ENCODE results near the gene CCDC201.
"Not testable (repeated sequence)": the region's sequence is repeated elsewhere in the genome, so short reads cannot be mapped to it uniquely, and the experiment has no call there.

Gene CCDC201

GRCh38 chr7:45873355-45873754, 473 bp upstream of the CCDC201 start:
- TF ChIP-seq SUZ12 (IDR thresholded peaks at IDR 0.05; ENCODE audit: extremely low read depth, insufficient read depth, insufficient read length) (no peak), ZNF274 (IDR thresholded peaks at IDR 0.05; ENCODE audit: low read depth, low read length) (no peak), YY1 (IDR thresholded peaks at IDR 0.05; ENCODE audit: insufficient read depth, insufficient read length) (no peak)
- peaks cover 27% of the 10 kb centered on the region for H3K9me3 ChIP-seq (ENCODE audit: insufficient read depth, low read length)
- no peak overlapping the region for H3K4me3 ChIP-seq (ENCODE audit: insufficient read length, low read depth)
- H3K9ac ChIP-seq (ENCODE audit: insufficient read length, low read depth) = no peak overlapping the region
- no peak for DNase-seq (ENCODE audit: low read depth, low spot score)
- no peaks in the 10 kb centered on the region for H3K36me3 ChIP-seq (ENCODE audit: insufficient read depth, insufficient read length, low read length)
- no peaks in the 10 kb centered on the region for H3K27me3 ChIP-seq (ENCODE audit: insufficient read depth, insufficient read length)
- H3K4me1 ChIP-seq (ENCODE audit: insufficient read depth, insufficient read length) = no peaks in the 10 kb centered on the region

GRCh38 chr7:45872116-45873034, 507 bp downstream of the CCDC201 start:
- no peaks in the 10 kb centered on the region for H3K4me1 ChIP-seq (ENCODE audit: insufficient read depth, insufficient read length)
- H3K4me3 ChIP-seq (ENCODE audit: insufficient read length, low read depth) = no peak overlapping the region
- H3K9ac ChIP-seq (ENCODE audit: insufficient read length, low read depth) = no peak overlapping the region
- H3K9me3 ChIP-seq (ENCODE audit: insufficient read depth, low read length) = peaks cover 17% of the 10 kb centered on the region
- DNase-seq (ENCODE audit: low read depth, low spot score) = peak; percentile 32
- H3K27me3 ChIP-seq (ENCODE audit: insufficient read depth, insufficient read length) = no peaks in the 10 kb centered on the region
- H3K36me3 ChIP-seq (ENCODE audit: insufficient read depth, insufficient read length, low read length) = no peaks in the 10 kb centered on the region
- TF ChIP-seq ZNF274 (IDR thresholded peaks at IDR 0.05; ENCODE audit: low read depth, low read length) (no peak), SUZ12 (IDR thresholded peaks at IDR 0.05; ENCODE audit: extremely low read depth, insufficient read depth, insufficient read length) (no peak), YY1 (IDR thresholded peaks at IDR 0.05; ENCODE audit: insufficient read depth, insufficient read length) (no peak)

DNA sequence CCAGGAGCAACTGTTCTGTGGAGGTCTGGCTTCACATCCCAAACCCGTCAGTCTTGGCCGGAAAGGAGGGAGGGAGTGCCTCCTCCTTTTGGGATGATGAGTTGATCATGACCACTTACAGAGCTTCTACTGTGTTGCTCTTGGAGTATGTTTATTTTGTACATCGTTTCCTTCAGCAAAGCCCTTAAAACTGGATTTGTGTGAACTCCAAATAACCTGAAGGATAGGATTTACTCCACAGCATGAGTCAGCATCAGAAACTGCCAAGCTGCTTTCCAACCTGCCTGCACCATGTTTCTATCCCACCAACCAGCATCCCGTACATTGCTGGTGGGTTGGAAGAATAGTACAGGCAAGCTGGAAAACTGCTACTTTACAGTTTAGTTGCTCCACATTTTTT, 3.5 kb downstream of the CCDC201 start:
- no peak for DNase-seq (ENCODE audit: low read depth, low spot score)
- no peaks in the 10 kb centered on the region for H3K27me3 ChIP-seq (ENCODE audit: insufficient read depth, insufficient read length)
- H3K9ac ChIP-seq (ENCODE audit: insufficient read length, low read depth) = no peak overlapping the region
- no peaks in the 10 kb centered on the region for H3K36me3 ChIP-seq (ENCODE audit: insufficient read depth, insufficient read length, low read length)
- H3K4me3 ChIP-seq (ENCODE audit: insufficient read length, low read depth) = no peak overlapping the region
- no peaks in the 10 kb centered on the region for H3K9me3 ChIP-seq (ENCODE audit: insufficient read depth, low read length)
- H3K4me1 ChIP-seq (ENCODE audit: insufficient read depth, insufficient read length) = peaks cover 4% of the 10 kb centered on the region
- TF ChIP-seq SUZ12 (IDR thresholded peaks at IDR 0.05; ENCODE audit: extremely low read depth, insufficient read depth, insufficient read length) (no peak), YY1 (IDR thresholded peaks at IDR 0.05; ENCODE audit: insufficient read depth, insufficient read length) (no peak), ZNF274 (IDR thresholded peaks at IDR 0.05; ENCODE audit: low read depth, low read length) (no peak)

- Histone ChIP-seq H3K36me3 (ENCODE audit: insufficient read depth, insufficient read length, low read length) (no peaks in the 10 kb centered on the region), H3K27me3 (ENCODE audit: insufficient read depth, insufficient read length) (no peaks in the 10 kb centered on the region), H3K4me1 (ENCODE audit: insufficient read depth, insufficient read length) (peaks cover 4% of the 10 kb centered on the region), H3K4me3 (ENCODE audit: insufficient read length, low read depth) (no peak overlapping the region), H3K9me3 (ENCODE audit: insufficient read depth, low read length) (no peaks in the 10 kb centered on the region), H3K9ac (ENCODE audit: insufficient read length, low read depth) (no peak overlapping the region)
- TF ChIP-seq SUZ12 (IDR thresholded peaks at IDR 0.05; ENCODE audit: extremely low read depth, insufficient read depth, insufficient read length) (no peak), YY1 (IDR thresholded peaks at IDR 0.05; ENCODE audit: insufficient read depth, insufficient read length) (no peak), ZNF274 (IDR thresholded peaks at IDR 0.05; ENCODE audit: low read depth, low read length) (no peak)
- DNase-seq (ENCODE audit: low read depth, low spot score) = no peak
Observed at GRCh38 chr7:45867471-45867870, 5.4 kb downstream of the CCDC201 start.

- Histone ChIP-seq H3K9ac (ENCODE audit: insufficient read length, low read depth) (no peak overlapping the region), H3K36me3 (ENCODE audit: insufficient read depth, insufficient read length, low read length) (no peaks in the 10 kb centered on the region), H3K4me1 (ENCODE audit: insufficient read depth, insufficient read length) (peaks cover 4% of the 10 kb centered on the region), H3K27me3 (ENCODE audit: insufficient read depth, insufficient read length) (no peaks in the 10 kb centered on the region), H3K4me3 (ENCODE audit: insufficient read length, low read depth) (no peak overlapping the region), H3K9me3 (ENCODE audit: insufficient read depth, low read length) (no peaks in the 10 kb centered on the region)
- TF ChIP-seq YY1 (IDR thresholded peaks at IDR 0.05; ENCODE audit: insufficient read depth, insufficient read length) (no peak), SUZ12 (IDR thresholded peaks at IDR 0.05; ENCODE audit: extremely low read depth, insufficient read depth, insufficient read length) (no peak), ZNF274 (IDR thresholded peaks at IDR 0.05; ENCODE audit: low read depth, low read length) (no peak)
- DNase-seq (ENCODE audit: low read depth, low spot score) = no peak
Observed at GRCh38 chr7:45865594-45866410, 7.1 kb downstream of the CCDC201 start.

GRCh38 chr7:45863715-45864114, 9.2 kb downstream of the CCDC201 start:
- DNase-seq (ENCODE audit: low read depth, low spot score) = peak; percentile 28
- Histone ChIP-seq H3K4me1 (ENCODE audit: insufficient read depth, insufficient read length) (peaks cover 4% of the 10 kb centered on the region), H3K27me3 (ENCODE audit: insufficient read depth, insufficient read length) (no peaks in the 10 kb centered on the region), H3K9ac (ENCODE audit: insufficient read length, low read depth) (no peak overlapping the region), H3K9me3 (ENCODE audit: insufficient read depth, low read length) (no peaks in the 10 kb centered on the region), H3K4me3 (ENCODE audit: insufficient read length, low read depth) (no peak overlapping the region), H3K36me3 (ENCODE audit: insufficient read depth, insufficient read length, low read length) (no peaks in the 10 kb centered on the region)
- no peak for TF ChIP-seq YY1 (IDR thresholded peaks at IDR 0.05; ENCODE audit: insufficient read depth, insufficient read length)
- TF ChIP-seq SUZ12 (IDR thresholded peaks at IDR 0.05; ENCODE audit: extremely low read depth, insufficient read depth, insufficient read length) = no peak
- no peak for TF ChIP-seq ZNF274 (IDR thresholded peaks at IDR 0.05; ENCODE audit: low read depth, low read length)

GRCh38 chr7:45856888-45857287, 16.0 kb downstream of the CCDC201 start:
- DNase-seq (ENCODE audit: low read depth, low spot score); H3K4me3 ChIP-seq (ENCODE audit: insufficient read length, low read depth); H3K27me3 ChIP-seq (ENCODE audit: insufficient read depth, insufficient read length); H3K9me3 ChIP-seq (ENCODE audit: insufficient read depth, low read length); H3K4me1 ChIP-seq (ENCODE audit: insufficient read depth, insufficient read length); H3K9ac ChIP-seq (ENCODE audit: insufficient read length, low read depth); H3K36me3 ChIP-seq (ENCODE audit: insufficient read depth, insufficient read length, low read length): not testable (repeated sequence)

- H3K27me3 ChIP-seq (ENCODE audit: insufficient read depth, insufficient read length); H3K9ac ChIP-seq (ENCODE audit: insufficient read length, low read depth); H3K4me1 ChIP-seq (ENCODE audit: insufficient read depth, insufficient read length); DNase-seq (ENCODE audit: low read depth, low spot score); H3K4me3 ChIP-seq (ENCODE audit: insufficient read length, low read depth); H3K9me3 ChIP-seq (ENCODE audit: insufficient read depth, low read length); H3K36me3 ChIP-seq (ENCODE audit: insufficient read depth, insufficient read length, low read length): not testable (repeated sequence)
Observed at GRCh38 chr7:45855680-45856079, 17.2 kb downstream of the CCDC201 start.

DNA sequence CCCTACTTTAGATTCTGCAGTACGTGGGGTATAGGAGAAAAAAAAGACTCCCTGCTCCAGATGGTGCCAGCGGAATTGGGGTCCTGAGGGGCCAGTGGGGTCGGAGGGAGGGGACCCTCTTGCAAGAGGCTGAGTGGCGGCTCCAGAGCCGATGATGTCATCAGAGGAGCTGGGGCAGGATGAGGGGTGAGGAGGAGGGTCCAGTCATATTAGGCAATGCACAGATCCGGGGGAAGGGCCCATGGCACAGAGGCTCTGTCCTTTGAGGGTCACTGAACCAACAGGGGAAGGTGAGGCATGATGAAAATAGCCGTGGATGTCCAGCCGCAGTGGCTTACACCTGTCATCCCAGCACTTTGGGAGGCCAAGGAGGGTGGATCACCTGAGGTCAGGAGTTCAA, 19.4 kb downstream of the CCDC201 start:
- not testable (repeated sequence) for H3K36me3 ChIP-seq (ENCODE audit: insufficient read depth, insufficient read length, low read length); H3K9ac ChIP-seq (ENCODE audit: insufficient read length, low read depth); H3K4me3 ChIP-seq (ENCODE audit: insufficient read length, low read depth); DNase-seq (ENCODE audit: low read depth, low spot score); H3K9me3 ChIP-seq (ENCODE audit: insufficient read depth, low read length); H3K4me1 ChIP-seq (ENCODE audit: insufficient read depth, insufficient read length); H3K27me3 ChIP-seq (ENCODE audit: insufficient read depth, insufficient read length)

GRCh38 chr7:45852984-45853383, 19.9 kb downstream of the CCDC201 start:
- not testable (repeated sequence) for H3K9ac ChIP-seq (ENCODE audit: insufficient read length, low read depth); H3K9me3 ChIP-seq (ENCODE audit: insufficient read depth, low read length); H3K27me3 ChIP-seq (ENCODE audit: insufficient read depth, insufficient read length); H3K4me3 ChIP-seq (ENCODE audit: insufficient read length, low read depth); DNase-seq (ENCODE audit: low read depth, low spot score); H3K4me1 ChIP-seq (ENCODE audit: insufficient read depth, insufficient read length); H3K36me3 ChIP-seq (ENCODE audit: insufficient read depth, insufficient read length, low read length)

Data from NT2/D1 (cell line).